Kidney epithelial cell (primary cell): ENCODE data around the gene EMSY. TPM values are rescaled to one million over a fixed set of nuclear protein-coding genes. Genes with fewer than 3 reads are reported as not detected.

ENCODE experiments used
- DNase-seq: peaks from one replicate; pipeline ENCODE4 v3.0.0-alpha.2; 2010; ENCODE audit warnings: low read depth
- H3K27me3 ChIP-seq: 2 replicates; pipeline ENCODE4 v1.6.0; 2011; ENCODE audit warnings: low read length; ENCODE audit not compliant: control insufficient read depth, insufficient read depth
- H3K36me3 ChIP-seq: 2 replicates; pipeline ENCODE4 v1.5.1; 2011; ENCODE audit warnings: low read length; ENCODE audit not compliant: control insufficient read depth, insufficient read depth
- H3K4me3 ChIP-seq: 2 replicates; pipeline ENCODE4 v1.5.1; 2011; ENCODE audit warnings: low read depth, mild to moderate bottlenecking, control low read depth, low read length
- total RNA-seq: library from RNA; depleted of rRNA; stranded (reverse); fragments of >200 nt; gene quantifications from 2 replicates; pipeline ENCODE4 v1.2.3, GENCODE V29; 2015
- TF ChIP-seq, protein P1 (sequence below): IDR thresholded peaks from 2 replicates; pipeline ENCODE4 v1.5.1; 2011; ENCODE audit warnings: mild to moderate bottlenecking, moderate library complexity, low read length, control low read depth, inconsistent platforms; ENCODE audit not compliant: insufficient read depth, poor library complexity, severe bottlenecking

Gene EMSY
- total RNA-seq, 1 donor from 2014 or later = 15.2 TPM

DNA sequence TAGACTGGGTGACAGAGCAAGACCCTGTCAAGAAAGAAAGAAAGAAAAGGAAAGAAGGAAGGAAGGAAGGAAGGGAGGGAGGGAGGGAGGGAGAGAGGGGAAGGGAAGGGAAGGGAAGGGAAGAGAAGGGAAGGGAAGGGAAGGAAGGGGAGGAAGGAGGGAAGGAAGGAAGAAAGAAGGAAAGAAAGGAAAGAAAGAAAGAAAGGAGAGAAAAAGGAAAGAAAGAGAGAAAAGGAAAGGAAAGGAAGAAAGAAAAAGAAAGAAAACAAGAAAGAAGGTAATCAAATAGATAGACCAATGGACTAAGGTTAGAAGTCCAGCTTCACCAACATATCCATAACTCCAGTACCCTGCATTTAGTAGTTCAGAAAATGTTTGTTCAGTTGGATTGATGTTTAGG is 18.2 kb upstream of the EMSY start:
- TF ChIP-seq, protein P1, sequence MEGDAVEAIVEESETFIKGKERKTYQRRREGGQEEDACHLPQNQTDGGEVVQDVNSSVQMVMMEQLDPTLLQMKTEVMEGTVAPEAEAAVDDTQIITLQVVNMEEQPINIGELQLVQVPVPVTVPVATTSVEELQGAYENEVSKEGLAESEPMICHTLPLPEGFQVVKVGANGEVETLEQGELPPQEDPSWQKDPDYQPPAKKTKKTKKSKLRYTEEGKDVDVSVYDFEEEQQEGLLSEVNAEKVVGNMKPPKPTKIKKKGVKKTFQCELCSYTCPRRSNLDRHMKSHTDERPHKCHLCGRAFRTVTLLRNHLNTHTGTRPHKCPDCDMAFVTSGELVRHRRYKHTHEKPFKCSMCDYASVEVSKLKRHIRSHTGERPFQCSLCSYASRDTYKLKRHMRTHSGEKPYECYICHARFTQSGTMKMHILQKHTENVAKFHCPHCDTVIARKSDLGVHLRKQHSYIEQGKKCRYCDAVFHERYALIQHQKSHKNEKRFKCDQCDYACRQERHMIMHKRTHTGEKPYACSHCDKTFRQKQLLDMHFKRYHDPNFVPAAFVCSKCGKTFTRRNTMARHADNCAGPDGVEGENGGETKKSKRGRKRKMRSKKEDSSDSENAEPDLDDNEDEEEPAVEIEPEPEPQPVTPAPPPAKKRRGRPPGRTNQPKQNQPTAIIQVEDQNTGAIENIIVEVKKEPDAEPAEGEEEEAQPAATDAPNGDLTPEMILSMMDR = no peak
- no peak for DNase-seq
- Histone ChIP-seq H3K27me3 (no peaks in the 10 kb centered on the region), H3K4me3 (no peak overlapping the region), H3K36me3 (no peaks in the 10 kb centered on the region)

- Histone ChIP-seq H3K27me3 (no peaks in the 10 kb centered on the region), H3K4me3 (no peak overlapping the region), H3K36me3 (no peaks in the 10 kb centered on the region)
- TF ChIP-seq, protein P1 = no peak
- no peak for DNase-seq
Measured at GRCh38 chr11:76436020-76436419, 8.8 kb upstream of the EMSY start.

- DNase-seq = no peak
- TF ChIP-seq, protein P1 = no peak
- no peaks in the 10 kb centered on the region for H3K36me3 ChIP-seq
Measured at GRCh38 chr11:76443268-76443980, 1.4 kb upstream of the EMSY start.

DNA sequence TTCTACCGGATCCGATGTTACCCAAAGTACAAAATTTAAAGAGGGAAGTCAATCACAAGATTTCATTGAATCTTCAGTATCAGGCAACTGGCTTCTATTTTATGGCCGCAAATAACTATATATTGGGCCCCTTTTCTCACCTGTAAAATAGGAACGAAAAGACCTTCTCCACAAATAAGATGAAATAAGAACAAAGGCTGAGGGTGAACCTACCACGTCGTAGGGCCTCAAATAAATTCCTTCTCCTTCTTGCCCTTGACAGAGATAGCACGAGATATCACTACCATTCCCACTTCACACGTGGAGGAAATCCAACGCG is 794 bp upstream of the EMSY start:
- TF ChIP-seq, protein P1 = no peak
- Histone ChIP-seq H3K36me3 (no peaks in the 10 kb centered on the region), H3K27me3 (no peaks in the 10 kb centered on the region), H3K4me3 (peak overlapping the region; percentile 99)
- DNase-seq = no peak

More at GRCh38 chr11:76443268-76443980, 1.4 kb upstream of the EMSY start:
- H3K27me3 ChIP-seq = no peaks in the 10 kb centered on the region
- peak overlapping the region; percentile 99 for H3K4me3 ChIP-seq

- TF ChIP-seq, protein P1 = no peak
- Histone ChIP-seq H3K27me3 (no peaks in the 10 kb centered on the region), H3K4me3 (peak overlapping the region; percentile 99), H3K36me3 (no peaks in the 10 kb centered on the region)
- DNase-seq = peak; percentile 39
Measured at GRCh38 chr11:76445121-76446084, 585 bp downstream of the EMSY start.
